T-helper 2 cell (primary cell): ENCODE data around the gene CRMP1.
A peak's percentile ranks its signal among the peaks of the same experiment; 100 is the strongest.

Experiments used
- DNase-seq, 5 experiments: peaks; one replicate each; pipeline versions ENCODE4 v3.0.0 to v3.0.0-alpha.2; 2012 to 2022
- total RNA-seq, 2 donors: gene quantifications; one replicate each; lab custom pipeline; 2026; lab: John Stamatoyannopoulos, UW

The CRMP1 gene
- total RNA-seq, result 0 to 0.34 reads per million in 2 donors

DNA sequence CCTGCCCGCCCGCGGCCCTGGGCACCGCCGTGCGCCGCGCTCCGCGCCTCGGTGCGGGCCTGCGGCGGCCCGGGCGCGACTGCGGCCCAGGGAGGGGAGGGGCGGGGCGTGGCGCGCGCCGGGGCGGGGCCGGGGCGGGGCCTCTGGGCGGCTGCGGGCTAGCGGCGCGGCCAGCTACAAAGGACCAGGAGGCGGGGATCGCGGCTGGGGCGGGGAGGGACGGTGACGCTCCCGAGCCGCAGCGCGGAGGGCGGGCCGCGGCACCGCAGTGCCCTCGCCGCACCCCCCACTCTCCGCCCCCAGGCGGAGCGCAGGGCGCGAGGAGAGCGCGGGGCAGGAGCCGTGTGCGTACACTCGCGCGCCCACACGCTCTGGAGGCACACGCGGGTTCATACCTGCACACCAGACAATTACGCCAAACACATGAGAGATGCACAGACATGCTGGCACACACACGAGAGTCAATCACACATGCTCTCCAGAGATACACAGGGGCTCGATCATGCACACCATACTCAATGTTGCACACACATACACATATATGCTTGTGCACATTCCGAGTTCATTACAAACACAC is at the start of gene CRMP1:
CRMP1 (minus strand) TSS at position 83 of the 577 bp plus-strand sequence. CDS start 117 bp downstream, outside the sequence.
- peak in 1 of 5 experiments; percentile 12 for DNase-seq

DNA sequence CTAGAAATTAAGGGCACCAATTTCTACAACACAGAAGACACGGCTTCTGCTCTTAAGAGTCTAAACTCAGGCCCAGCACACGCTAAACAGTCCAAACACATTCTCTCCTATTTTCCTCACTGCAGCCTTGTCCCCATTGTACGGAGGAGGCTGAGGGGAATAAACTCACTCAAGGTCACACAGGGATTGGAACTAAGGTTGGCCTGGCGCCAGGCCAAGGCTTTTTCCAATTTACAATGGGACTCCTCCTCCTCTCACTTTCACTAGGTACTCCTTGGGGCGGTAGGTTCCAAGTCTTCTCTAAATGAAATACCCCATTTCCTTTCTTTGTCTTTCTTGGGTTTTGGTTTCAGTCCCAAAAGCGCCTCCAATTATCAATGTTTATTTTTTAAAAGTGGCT is 48.7 kb upstream of the CRMP1 start:
- no peak for DNase-seq

DNA sequence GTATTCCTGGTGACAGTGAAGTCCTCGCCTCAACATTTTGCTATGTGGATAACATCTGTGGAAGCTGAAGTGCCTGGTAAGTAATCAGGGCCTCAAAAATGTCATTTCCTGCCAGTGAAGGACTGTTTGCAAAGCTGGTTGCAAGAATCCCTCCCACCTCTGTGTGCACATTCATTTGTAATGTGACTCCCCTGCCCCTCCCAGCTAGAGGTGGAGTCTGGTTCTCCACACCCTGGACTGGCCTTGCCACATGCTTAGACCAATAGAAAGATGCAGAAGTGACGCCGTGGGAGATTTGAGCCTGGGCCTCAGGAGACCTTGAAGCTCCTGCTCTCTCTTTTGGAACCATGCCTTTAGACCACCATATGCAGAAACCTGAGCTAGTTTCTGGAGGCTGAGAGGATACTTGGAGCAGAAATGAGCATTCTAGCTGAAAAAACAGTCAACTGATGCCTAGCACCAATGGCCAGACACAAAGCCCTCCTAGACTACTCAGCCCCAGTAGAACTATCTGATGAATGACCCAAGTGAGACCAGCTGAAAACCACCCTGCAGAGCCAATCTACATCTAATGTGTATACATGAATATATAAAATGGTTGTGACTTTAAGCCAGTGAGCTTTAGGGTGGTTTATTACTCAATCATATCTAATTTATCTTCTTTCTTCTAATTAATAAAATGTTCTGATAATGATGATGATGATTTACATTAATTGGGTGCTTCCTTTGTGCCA is 47.8 kb upstream of the CRMP1 start:
- no peak for DNase-seq

DNA sequence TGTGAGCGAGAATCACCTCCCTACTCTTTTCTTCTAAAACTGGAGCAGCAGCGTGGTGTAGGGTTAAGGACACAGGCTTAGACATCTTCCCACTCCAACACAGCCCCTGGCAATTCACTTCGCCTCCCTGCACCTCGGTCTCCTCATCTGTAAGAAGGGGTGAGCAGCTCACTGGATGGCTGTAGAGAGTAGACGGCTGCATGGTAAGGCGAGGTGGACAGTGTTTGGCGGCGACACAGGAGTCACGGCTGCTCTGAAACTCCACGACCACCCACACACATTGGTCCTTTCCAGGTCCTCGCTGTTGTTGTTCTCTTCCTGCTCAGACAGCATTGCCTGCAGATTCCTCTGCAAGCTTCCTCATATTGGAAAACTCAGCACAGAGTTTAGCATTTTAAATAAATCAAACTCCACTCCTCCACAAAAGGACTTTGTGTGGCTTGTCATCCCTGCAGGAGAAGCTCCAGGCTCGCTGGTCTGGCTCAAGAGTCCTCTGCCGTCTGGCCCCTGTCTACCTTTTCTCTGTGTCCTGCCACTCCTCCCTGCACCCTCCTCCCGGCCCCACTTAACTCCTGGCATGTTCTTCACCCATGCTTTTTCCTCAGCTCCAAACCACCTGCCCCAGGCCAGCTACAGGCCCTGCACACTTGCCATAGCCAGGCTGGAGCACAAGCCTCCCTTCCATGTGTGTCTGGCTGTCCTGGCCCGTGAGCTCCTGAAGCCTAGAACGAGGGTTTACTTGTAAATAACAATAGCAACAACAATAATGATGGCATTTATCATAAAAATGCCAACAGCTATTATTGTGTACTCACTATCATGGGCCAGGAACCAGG is 41.3 kb upstream of the CRMP1 start:
- DNase-seq, result no peak

DNA sequence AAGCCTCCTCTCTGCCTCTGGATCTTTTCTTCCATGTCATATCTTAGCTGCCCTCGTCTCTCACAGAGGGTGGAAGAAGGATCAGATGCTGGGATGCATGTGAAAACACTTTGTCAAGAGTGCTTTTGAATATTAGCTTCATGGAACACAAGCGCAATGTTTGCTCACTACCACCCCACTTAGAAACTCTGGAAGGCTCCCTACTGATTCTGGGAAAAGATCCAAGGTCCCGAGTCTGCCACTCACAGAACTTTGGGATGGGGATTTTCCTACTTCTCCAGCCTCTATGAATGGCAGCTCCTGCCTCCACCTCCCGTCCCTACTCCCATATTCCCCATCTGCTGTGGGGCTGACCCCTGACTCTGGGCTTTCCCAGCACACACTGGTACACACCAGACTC is 40.2 kb upstream of the CRMP1 start:
- no peak for DNase-seq

DNA sequence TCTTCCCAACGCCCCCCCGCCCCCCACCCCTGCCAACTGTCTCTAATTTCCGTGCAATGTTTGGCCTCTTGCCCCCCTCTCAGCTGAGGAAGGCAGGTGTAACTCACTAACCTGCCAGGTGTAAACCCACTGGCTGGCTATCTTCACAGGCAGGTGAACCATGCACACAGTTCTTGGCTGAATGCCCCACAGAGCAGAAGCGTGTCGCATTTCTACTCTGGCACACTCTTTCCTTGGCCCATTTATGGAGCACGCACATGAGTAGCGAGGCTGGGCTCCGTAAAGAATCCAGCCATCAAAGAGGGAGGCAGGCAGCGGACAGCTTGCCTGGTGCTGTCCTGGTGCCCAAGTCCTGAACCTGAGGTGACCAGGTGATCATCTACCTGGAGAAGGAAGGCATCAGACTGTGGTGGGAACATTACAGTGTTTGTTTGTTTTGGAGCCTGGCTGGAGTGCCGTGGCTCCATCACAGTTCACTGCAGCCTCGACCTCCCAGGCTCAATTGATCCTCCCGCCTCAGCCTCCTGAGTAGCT is 39.2 kb upstream of the CRMP1 start:
- no peak for DNase-seq

DNA sequence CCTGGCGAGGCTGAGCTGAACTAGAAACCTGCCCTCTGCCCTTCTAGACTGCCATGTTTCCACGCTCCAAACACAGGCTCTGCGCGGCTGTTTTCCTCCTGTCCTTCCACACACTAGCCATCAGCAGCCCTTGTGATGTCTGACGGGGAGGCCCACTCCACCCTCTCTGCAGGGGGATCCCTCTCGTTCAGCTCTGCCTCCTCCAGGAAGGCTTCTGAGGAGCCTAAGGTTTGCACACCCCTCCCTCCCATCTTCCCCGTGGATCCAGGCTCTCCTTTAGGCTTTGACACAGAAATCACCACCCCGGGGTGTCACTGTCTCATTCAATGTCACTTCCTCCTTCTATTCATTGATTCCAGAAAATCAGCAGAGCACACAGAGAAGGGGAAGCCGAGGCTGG is 38.6 kb upstream of the CRMP1 start:
- no peak for DNase-seq

DNA sequence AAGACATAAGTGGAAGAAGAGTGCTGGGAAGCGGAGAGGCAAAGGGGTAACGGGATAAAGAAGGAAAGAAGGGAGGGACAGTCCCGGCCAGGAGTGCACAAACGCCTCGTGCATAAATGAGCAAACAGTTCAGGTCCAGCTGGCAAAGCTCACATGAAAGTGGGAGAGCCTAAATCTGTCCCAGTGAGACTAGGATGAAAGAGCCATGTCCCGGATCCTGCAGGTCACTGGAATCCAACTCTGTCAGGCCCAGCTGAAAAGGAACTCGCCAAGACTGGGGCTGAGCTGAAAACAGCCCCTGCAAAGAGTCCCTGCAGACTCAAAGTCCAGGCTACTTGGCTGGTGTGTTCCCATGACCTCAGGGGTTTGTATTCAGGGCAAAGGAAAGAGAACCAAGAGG is 38.0 kb upstream of the CRMP1 start:
- no peak for DNase-seq

DNA sequence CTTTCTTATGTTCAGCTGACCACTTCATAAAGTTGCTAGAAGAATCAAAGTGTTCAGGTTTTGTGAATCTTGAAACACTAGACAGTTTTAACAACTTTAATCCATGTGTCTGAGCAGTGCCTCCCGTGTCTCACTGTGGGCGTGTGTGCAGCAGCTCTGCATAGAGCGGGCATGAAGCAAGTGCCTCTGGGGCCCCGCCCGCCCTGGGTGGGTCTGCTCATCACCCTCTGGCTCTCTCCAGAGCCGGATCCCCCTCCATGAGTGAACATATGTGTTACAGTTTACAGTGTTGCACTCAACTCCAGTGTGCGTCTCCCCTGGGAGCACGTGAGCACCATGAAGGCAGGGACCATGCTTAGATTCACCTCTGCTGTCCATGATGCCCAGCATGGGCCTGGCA is 37.6 kb upstream of the CRMP1 start:
- DNase-seq, result no peak

DNA sequence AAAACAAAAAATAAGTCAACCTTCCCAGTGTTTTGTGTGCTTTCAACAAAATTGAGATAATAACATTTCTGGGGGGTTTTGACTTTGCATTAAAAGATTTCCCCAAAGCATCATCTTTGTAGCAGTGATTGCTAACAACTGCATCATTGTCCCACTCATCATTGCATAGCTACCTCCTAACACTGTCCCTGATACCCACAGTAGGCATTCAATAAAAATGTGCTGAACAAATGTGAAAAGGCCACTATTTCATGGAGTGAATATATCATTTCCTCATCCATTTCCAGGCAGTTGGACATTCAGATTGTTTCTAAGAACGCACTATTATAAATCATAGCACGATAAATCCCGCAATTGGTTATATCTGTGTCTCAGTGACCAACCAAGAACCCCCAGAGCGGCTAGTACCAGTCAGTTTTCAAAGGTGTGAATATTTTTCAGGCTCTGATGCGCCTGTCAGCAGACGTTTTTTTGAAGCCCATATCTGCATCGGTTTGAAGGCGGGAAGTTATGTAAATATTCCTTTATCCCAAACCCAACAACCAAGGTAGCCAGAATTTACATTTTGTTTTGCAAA is 36.0 kb upstream of the CRMP1 start:
- DNase-seq, result no peak

DNA sequence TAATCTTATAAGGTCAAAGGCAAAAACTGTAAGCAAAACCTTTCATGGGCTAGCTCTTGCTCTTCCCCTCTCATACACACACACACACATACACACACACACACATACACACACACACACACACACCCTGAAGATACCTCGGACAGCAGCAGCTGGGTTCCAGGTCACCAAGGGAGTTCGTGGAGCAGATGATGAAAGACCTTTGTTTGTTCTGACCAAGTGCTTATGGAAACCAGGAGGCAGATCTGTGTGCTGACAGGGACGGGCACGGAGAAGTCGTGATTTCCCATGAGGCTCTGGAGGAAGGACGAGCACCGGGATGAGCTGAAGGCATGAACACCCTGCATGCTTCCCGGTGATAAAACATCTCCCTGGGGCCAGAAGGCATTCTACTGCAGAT is 35.4 kb upstream of the CRMP1 start:
- DNase-seq, result no peak

DNA sequence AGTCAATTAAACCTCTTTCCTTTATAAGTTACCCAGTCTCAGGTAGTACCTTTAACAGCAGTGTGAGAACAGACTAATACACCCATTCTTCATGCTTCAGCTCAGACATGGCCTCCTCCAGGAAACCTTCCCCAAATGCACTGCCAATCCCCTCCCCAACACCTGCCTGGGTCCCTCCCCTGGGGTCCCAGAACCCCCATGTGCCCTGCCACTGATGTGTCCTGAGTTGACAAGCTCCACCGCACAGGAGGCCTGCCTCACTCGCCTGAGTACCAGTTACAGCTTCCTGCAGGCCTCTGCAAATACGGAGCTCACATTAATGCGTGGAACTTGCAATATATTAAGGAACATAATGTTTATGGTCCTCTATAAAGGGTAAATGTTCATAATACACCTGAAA is 34.9 kb upstream of the CRMP1 start:
- DNase-seq, result no peak

DNA sequence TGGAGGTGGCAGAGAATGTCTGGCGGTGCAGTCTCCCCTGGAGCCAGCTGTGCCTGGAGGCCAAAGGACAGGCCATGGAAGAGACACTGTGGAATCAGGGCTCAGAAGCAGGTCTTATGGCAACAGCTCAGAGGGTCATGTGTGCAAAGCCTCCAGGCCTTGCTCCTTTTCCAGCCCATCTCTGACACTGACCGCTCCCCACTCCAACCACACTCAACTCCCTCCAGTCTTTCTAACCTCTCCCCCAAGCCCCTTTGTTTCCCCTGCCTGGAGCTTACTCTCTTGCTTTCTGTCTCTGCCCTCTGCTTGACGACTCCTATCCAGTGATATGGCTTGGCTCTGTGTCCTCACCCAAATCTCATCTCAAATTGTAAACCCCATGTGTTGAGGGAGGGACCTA is 34.2 kb upstream of the CRMP1 start:
- no peak for DNase-seq

DNA sequence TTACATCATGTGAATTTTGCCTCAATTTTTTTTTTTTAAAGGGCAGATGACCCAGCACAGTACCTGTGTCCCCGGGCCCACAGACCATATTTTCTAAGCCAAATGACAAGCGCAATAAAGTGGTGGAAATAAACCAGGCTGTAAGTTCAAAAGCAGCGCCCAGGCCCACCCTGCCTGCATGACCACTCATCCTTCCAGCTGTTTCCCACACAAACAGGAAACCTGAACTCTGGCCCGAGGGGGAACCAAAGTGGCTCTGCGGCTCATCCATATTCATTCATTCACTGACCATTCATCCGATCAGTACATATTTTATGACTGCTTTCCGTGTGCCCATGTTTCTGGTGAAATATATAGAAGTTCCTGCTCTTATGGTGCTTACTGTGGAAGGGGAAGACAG is 33.7 kb upstream of the CRMP1 start:
- no peak for DNase-seq

DNA sequence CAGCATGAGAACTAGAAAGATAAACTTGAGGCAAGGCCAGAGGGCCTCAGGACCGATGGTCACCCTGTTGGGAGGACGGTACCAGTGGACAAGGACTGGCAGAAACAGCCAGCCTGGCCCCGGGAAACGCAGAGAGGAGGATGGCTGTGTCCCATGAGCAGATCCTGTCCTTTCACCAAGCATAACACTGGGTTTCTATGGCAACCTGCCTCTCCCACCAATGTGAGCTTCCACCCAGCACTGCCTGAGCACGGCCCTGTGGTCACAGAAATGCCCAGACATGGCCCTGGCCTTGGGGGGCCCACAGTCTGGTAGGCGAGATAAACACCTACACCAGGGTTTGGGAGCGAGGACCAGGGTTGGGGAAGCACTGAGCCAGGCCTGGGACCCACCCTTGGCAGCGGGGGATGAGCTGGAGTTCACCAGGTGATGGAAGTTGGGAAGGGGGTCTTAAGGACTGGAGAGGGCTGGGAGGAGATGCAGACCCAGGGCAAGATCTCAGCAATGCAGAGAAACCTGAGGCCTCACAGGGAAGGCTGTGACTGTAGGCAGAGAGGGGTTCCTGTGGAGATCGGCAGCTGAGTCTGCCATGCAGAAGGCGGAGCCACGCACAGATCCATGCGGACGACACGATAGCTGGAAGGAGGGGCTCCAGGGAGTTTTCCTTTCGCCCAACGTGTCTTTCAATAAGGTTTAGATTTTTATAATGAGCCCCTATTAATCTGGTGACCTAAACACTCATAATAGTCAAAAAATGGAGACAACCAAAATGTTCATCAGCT is 32.7 kb upstream of the CRMP1 start:
- DNase-seq, result no peak

DNA sequence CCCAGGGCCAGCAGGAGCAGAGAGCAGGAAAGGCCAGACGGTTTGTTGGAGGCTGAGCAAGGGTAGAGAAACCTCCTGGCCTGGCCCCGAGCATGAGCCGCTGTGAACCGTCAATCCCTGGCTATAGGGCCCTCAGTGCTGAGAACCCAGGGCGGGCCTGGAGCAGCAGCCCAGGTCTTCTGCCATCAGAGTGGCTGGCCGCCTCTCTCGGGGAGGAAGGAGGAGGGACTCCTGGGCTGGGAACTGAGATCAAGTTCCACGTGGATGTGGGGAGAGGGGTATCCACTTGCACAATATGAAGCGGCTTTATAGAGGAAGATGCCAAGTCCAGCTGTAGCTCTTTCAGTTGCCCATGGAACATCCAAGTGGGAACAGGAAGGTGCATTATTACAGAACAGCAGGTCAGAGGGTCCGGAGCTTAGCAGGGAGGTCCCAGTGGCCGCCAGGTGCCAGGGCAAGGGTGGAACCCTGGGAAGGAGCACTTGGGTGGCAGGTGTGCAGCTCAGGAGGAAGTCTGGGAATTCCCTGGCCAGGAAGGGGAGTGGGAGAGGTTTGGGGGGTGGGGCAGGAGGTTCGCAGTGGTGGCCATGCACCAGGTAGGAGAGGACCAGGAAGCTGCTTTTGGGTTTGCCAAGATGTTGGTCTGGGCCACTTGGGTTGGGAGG is 31.7 kb upstream of the CRMP1 start:
- no peak for DNase-seq

DNA sequence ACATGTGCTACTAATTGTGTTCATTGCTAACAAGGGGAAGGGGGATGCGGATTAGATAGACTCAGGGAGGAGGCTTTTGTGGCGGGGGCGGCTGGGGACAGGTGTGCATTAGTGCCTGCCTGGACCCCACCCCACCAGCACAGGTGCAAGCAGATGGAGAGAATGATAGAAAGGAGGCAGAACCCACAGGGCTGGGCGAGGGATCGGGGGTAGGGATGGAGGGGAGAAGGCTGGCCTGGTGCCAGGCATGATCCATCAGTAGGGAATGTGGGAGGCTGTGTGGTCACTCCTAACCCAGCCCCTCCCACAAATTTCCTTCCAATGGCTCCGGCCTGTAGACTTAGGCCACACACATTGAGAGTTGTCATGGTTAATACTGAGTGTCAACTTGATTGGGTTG is 30.5 kb upstream of the CRMP1 start:
- no peak for DNase-seq

DNA sequence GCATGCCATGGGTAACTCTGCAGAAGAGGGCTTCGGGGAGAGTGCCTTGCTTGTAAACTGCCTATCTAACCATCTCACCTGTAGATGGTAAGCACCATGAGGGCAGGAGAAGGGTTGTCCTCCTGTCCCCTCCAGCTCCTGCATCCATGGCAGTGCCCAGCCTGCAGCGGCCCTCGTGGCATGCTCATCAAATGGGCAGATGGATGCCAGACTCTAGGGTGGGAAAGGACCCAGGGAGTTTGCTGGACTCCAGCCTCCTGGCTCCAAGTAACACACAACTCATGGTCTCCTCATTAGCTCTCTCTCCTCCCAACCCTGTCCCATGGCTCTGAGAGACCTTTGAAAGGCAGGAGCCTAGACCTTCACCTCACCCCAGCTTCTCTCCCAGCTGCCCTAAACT is 29.7 kb upstream of the CRMP1 start:
- DNase-seq, result no peak

DNA sequence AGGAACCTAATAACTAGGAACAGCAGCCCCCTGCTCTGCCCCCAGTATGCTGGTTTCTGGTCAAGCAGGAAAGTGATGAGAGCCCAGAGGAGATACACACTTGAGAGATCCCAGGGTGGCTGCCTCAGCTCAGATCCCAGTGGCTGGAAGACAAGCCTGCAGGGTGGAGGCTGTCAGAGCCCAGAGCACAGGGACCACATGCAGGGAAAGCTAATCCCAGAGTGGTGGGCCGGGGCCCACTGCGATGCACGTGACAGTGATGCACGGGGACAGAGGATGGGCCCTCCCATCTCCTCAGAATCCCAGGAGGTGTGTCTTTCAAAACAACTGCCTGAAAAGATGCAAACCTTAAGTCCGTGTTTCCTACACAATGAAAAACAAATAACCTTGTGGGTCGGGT is 29.1 kb upstream of the CRMP1 start:
- DNase-seq, result no peak

DNA sequence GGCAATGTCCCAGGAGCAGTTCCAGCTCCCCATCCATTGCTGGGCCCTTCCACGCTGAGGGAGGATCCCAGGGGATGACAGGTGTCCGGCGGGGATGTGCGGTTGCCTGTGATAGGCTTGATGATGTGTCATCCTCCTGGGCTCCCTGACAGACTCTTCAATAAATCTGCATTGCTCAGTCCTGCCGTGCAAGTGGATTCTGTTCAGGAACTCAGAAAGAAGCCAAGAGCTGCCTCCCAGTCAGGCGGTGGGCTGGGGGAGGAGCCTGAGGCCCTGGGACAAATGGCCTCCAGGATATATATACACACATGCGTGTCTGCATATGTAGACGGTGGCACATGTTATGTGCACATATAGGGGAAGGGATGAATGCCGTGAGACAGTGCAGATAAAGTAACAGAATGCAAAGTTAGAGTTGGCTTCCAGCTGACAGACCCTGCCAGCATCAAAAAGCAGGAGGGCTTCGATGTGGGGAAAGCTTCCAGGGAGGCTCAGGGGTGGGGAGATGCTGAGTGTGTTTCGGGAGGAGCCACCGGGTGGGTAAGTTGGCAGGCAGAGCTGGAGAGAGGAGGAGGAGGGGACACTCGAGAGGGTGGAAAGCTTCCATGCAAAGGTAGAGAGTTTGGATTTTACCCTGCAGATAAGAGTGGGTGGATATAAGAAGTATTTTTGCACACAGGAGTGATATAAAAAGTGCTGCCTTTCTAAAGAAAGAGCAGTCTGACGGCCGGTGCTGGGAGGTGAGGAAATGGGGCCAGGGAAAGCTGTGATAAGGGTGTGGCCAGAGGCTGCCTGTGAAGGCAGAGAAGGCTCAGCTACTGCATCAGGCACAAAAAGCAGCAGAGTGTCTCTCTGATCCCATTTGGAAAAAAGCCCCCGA is 28.5 kb upstream of the CRMP1 start:
- no peak for DNase-seq

DNA sequence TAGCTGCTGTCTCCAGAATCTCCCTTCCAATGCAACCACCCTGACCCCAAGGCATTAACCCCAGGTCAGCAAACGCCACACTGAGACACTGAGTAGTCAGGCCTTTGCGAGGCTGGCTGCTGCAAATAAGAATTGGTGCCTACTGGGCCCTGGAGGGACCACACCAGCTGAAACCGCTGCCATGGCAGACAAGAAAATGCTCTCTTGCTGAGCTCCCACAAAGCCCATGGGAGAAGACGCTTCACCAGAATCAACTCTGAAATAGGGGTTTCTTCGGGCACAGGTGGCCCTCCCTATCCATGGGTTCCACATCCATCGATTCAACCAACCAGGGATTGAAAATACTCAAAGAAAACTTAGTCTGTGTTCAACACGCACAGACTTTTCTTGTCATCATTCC is 26.7 kb upstream of the CRMP1 start:
- no peak for DNase-seq
